HG02763 (cell line): Measurements from ENCODE around the gene CYBC1.
"Not testable (repeated sequence)": the region's sequence is repeated elsewhere in the genome, so short reads cannot be mapped to it uniquely, and the experiment has no call there.

Source experiments
- ATAC-seq: cut with Tn5 transposase; IDR thresholded peaks from one replicate; pipeline ENCODE4 v1.9.1; 2021; ENCODE audit warnings: mild to moderate bottlenecking, moderate library complexity; ENCODE audit not compliant: unreplicated experiment

Gene CYBC1

GRCh38 chr17:82435601-82436583, 14.7 kb downstream of the CYBC1 start:
- no peak for ATAC-seq

- ATAC-seq: no peak
Measured at GRCh38 chr17:82435103-82435502, 15.4 kb downstream of the CYBC1 start.

GRCh38 chr17:82434216-82434565, 16.4 kb downstream of the CYBC1 start:
- ATAC-seq: no peak

- ATAC-seq: no peak
Measured at GRCh38 chr17:82433560-82434215, 16.9 kb downstream of the CYBC1 start.

GRCh38 chr17:82432017-82432416, 18.5 kb downstream of the CYBC1 start:
- ATAC-seq: no peak

- no peak for ATAC-seq
Measured at GRCh38 chr17:82429824-82430223, 20.7 kb downstream of the CYBC1 start.

- no peak for ATAC-seq
Measured at GRCh38 chr17:82428546-82428945, 22.0 kb downstream of the CYBC1 start.

GRCh38 chr17:82424863-82425159, 25.7 kb downstream of the CYBC1 start:
- no peak for ATAC-seq

GRCh38 chr17:82424001-82424862, 26.3 kb downstream of the CYBC1 start:
- no peak for ATAC-seq

- ATAC-seq: no peak
Measured at GRCh38 chr17:82419540-82419939, 31.0 kb downstream of the CYBC1 start.

GRCh38 chr17:82418001-82418986, 32.3 kb downstream of the CYBC1 start, which contains the start of the genes HEXD and OGFOD3:
Gene HEXD (plus strand): TSS chr17:82418347. CDS start chr17:82419800, 1,453 bp downstream.
Gene OGFOD3 (minus strand): TSS chr17:82418586. CDS start chr17:82418485, 101 bp downstream.
- peak; percentile 89 for ATAC-seq

GRCh38 chr17:82416771-82417170, 33.8 kb downstream of the CYBC1 start:
- no peak for ATAC-seq

GRCh38 chr17:82416264-82416663, 34.3 kb downstream of the CYBC1 start:
- no peak for ATAC-seq

- no peak for ATAC-seq
Measured at GRCh38 chr17:82415786-82416185, 34.8 kb downstream of the CYBC1 start.

GRCh38 chr17:82415336-82415735, 35.2 kb downstream of the CYBC1 start:
- ATAC-seq: no peak

- no peak for ATAC-seq
Measured at GRCh38 chr17:82414548-82415281, 35.8 kb downstream of the CYBC1 start.

- ATAC-seq: no peak
Measured at GRCh38 chr17:82412535-82413520, 37.7 kb downstream of the CYBC1 start.

- ATAC-seq: not testable (repeated sequence)
Measured at GRCh38 chr17:82412081-82412480, 38.5 kb downstream of the CYBC1 start.
